GM19452 (cell line): ENCODE results near the gene GNAT2.

Experiments used
- ATAC-seq: cut with Tn5 transposase; IDR thresholded peaks from one replicate; pipeline ENCODE4 v1.9.1; 2021; ENCODE audit not compliant: unreplicated experiment

GNAT2 gene

GRCh38 chr1:109642626-109643025, 23.2 kb upstream of the GNAT2 start:
- ATAC-seq, result no peak

- ATAC-seq, result no peak
Measured at GRCh38 chr1:109641861-109642260, 22.4 kb upstream of the GNAT2 start.

- ATAC-seq, result no peak
Measured at GRCh38 chr1:109641078-109641740, 21.8 kb upstream of the GNAT2 start.

GRCh38 chr1:109640285-109640865, 21.0 kb upstream of the GNAT2 start:
- peak; percentile 59 for ATAC-seq

GRCh38 chr1:109639841-109640184, 20.4 kb upstream of the GNAT2 start:
- ATAC-seq, result no peak

- ATAC-seq, result no peak
Measured at GRCh38 chr1:109639063-109639840, 19.8 kb upstream of the GNAT2 start.

GRCh38 chr1:109637446-109637845, 18.0 kb upstream of the GNAT2 start:
- ATAC-seq, result no peak

- no peak for ATAC-seq
Measured at GRCh38 chr1:109636201-109636952, 17.0 kb upstream of the GNAT2 start.

- ATAC-seq, result no peak
Measured at GRCh38 chr1:109635862-109636200, 16.4 kb upstream of the GNAT2 start.

- ATAC-seq, result no peak
Measured at GRCh38 chr1:109634771-109635750, 15.6 kb upstream of the GNAT2 start.

GRCh38 chr1:109634292-109634691, 14.9 kb upstream of the GNAT2 start:
- ATAC-seq, result no peak

- no peak for ATAC-seq
Measured at GRCh38 chr1:109632671-109633346, 13.4 kb upstream of the GNAT2 start.

GRCh38 chr1:109631513-109632505, 12.4 kb upstream of the GNAT2 start:
- ATAC-seq, result no peak

GRCh38 chr1:109630898-109631512, 11.6 kb upstream of the GNAT2 start:
- ATAC-seq, result no peak

- no peak for ATAC-seq
Measured at GRCh38 chr1:109630081-109630897, 10.9 kb upstream of the GNAT2 start.

GRCh38 chr1:109629372-109630030, 10.1 kb upstream of the GNAT2 start:
- ATAC-seq, result no peak
